Activated T-cell treated with anti-CD3 and anti-CD28 coated beads, Interleukin-2, amount 50 U/mL, for 1 hour (primary cell): ENCODE results near the gene SUN1.
"Not testable (repeated sequence)": the region's sequence is repeated elsewhere in the genome, so short reads cannot be mapped to it uniquely, and the experiment has no call there.

Experiments used
- DNase-seq: peaks from one replicate; pipeline ENCODE4 v3.0.0-alpha.2; 2020

SUN1 gene

DNA sequence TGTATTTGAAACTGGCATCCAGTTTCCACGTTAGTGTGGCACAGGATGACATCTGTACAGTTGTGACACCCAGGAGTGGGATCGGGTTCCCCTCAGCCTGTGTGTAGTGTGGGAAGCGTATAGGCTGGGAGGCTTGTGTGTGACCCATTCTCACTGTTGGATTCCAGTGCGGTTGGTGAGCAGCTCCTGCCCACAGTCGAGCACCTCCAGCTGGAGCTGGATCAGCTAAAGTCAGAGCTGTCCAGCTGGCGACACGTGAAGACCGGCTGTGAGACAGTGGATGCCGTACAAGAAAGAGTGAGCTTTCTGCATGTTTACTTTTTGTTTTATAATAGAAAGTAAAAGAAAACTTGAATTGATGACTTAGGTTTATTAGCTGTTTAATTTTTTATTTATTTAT lies 25.4 kb downstream of the SUN1 start:
- no peak for DNase-seq

- no peak for DNase-seq
Measured at GRCh38 chr7:859359-860030, 27.2 kb downstream of the SUN1 start.

- DNase-seq: no peak
Measured at GRCh38 chr7:860149-860548, 27.9 kb downstream of the SUN1 start.

GRCh38 chr7:861222-861621 lies 28.9 kb downstream of the SUN1 start:
- DNase-seq: no peak

- DNase-seq: no peak
Measured at GRCh38 chr7:862157-862556, 29.9 kb downstream of the SUN1 start.

GRCh38 chr7:863106-863505 lies 30.8 kb downstream of the SUN1 start:
- no peak for DNase-seq

- no peak for DNase-seq
Measured at GRCh38 chr7:865921-866320, 33.6 kb downstream of the SUN1 start.

- DNase-seq: no peak
Measured at GRCh38 chr7:867001-867405, 34.7 kb downstream of the SUN1 start.

GRCh38 chr7:867406-868188 lies 35.3 kb downstream of the SUN1 start:
- DNase-seq: no peak

DNA sequence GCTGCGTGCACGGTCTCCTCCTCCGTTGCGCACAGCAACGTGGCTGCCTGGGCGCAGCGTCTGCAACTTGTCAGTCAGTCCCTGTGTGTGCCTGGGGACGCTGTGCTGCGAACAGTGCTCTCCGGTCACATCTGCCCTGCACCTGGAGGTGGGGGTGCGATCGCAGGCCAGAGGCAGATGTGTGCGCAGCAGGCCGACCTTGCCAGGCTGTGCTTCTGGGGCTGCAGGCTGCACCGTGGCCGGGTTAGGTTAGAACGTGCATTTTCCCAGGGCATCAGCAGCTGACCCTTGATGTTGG lies 35.9 kb downstream of the SUN1 start:
- no peak for DNase-seq

GRCh38 chr7:869348-869747 lies 37.1 kb downstream of the SUN1 start:
- DNase-seq: no peak

GRCh38 chr7:871900-872537 lies 39.7 kb downstream of the SUN1 start:
- no peak for DNase-seq

GRCh38 chr7:872685-873084 lies 40.4 kb downstream of the SUN1 start:
- DNase-seq: not testable (repeated sequence)

- peak; percentile 70 for DNase-seq
Measured at GRCh38 chr7:873367-874002, 41.2 kb downstream of the SUN1 start.

DNA sequence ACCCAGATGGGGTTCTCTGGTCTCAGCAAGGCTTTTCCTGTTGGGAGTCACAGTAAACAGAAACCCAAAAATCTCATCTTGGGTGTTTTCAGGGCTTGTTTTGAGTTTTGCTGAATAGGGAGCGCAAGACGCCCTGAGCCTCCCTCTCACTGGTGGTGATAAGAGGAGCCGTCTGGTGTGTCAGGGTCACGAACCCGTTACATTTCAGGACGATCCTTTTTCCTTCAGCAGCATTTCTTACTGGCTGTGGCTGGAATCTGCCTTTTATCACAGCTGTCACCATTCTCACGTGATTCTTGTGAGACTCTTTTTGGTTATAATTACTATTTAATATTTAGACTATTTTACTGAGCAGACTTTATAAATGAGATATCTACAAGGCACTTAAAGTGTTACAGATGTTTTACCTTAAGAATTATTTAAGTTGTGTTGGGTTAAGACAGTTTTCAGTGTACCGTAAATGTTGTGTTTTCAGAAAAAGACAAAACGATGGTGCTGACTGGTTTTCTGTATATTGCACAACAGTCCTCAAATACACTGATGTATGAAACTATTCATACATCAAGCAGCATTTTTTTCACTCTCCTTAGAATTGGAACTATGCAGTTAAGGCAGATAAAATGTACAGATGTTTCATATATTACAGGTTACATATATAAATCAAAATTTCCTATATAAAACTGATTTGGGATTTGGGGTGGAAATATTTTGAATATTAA lies 41.9 kb downstream of the SUN1 start:
- no peak for DNase-seq

DNA sequence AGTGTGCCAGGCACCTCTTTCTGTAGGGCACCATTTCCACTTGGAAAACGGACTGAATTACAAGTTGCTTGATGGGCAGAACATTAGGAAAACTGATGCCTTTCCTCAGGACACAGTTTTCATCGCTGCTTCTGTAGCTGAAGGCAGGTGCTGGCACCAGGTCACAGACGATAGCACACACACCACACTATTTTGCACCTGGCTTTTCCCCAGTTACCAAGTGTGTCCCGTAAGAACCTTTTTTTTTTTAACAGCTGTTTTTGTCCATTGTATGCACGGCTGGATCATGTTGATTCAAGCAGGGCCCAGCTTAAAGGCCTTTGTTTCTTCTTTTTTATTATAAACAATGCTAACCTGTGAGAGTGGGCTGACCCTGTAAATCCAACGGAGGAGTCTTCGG lies 42.8 kb downstream of the SUN1 start:
- no peak for DNase-seq

DNA sequence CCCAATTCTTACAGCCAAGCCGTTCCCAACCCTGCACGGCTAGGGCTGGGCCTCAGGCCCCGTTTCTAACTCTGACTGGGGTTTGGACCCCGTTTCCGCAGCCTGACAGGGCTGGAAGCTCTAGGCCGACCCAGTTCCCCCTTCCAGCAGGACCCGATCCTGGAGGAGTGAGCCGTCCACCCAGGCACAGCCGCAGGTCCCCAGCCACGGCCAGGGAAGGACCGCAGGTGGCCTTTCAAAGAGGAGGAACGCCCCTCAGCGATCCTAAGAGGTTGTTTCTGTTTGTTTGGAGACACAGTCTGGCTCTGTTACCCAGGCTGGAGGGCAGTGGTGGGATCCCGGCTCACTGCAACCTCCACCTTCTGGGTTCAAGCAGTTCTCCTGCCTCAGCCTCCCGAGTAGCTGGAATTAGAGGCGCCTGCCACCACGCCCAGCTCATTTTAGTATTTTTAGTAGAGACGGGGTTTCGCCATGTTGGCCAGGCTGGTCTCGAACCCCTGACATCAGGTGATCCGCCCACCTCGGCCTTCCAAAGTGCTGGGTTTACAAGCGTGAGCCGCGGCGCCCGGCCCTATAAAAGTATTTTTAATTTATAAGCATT lies 43.3 kb downstream of the SUN1 start:
- no peak for DNase-seq

- DNase-seq: peak; percentile 98
Measured at GRCh38 chr7:876077-876971, 44.0 kb downstream of the SUN1 start, which contains the start of gene GET4. Gene GET4 (plus strand): TSS chr7:876554. CDS start chr7:876646, 92 bp downstream.

GRCh38 chr7:876972-877311 lies 44.7 kb downstream of the SUN1 start:
- no peak for DNase-seq

- DNase-seq: no peak
Measured at GRCh38 chr7:877312-878232, 45.3 kb downstream of the SUN1 start.

- no peak for DNase-seq
Measured at GRCh38 chr7:879093-879492, 46.8 kb downstream of the SUN1 start.
